Measurements from ENCODE around the gene CSF3R.

The CSF3R gene

DNA sequence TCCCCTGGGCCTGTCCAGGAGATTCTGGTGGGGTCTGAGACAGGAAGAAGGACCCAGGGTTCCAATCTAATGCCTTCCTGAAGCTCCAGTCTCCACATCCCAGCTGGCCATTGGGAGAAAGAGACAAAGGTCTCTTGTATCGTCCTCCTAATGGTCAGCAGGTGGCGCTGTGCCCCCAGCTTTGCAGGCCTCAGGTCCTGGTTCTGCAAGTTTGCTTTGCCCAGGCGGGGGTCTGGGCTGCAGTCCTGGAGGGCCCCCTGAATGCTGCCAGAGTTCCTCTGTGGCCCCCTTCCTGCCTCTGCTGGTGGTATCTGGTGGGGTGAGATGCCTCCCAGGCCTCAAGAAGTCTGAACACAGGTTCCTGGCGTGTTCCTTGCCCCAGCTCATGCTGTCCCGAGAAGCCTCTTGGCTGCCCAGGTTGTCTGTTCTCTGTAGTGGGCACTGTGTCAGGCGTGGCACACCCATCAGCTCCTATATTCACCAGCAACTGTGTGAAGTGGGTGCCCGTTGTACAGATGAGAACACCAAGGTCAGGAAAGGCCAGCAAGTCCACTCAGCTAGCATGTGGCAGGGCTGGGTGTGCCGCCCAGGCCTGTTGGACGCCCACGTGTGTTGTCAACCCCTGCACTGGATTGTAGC is 33.8 kb upstream of the CSF3R start:
- H3K4me3 ChIP-seq (ENCODE audit: low read length) = no peak overlapping the region
- no peak for TF ChIP-seq EZH2phosphoT487 (IDR thresholded peaks at IDR 0.05; ENCODE audit: borderline replicate concordance, low read length)
- TF ChIP-seq, protein P1, sequence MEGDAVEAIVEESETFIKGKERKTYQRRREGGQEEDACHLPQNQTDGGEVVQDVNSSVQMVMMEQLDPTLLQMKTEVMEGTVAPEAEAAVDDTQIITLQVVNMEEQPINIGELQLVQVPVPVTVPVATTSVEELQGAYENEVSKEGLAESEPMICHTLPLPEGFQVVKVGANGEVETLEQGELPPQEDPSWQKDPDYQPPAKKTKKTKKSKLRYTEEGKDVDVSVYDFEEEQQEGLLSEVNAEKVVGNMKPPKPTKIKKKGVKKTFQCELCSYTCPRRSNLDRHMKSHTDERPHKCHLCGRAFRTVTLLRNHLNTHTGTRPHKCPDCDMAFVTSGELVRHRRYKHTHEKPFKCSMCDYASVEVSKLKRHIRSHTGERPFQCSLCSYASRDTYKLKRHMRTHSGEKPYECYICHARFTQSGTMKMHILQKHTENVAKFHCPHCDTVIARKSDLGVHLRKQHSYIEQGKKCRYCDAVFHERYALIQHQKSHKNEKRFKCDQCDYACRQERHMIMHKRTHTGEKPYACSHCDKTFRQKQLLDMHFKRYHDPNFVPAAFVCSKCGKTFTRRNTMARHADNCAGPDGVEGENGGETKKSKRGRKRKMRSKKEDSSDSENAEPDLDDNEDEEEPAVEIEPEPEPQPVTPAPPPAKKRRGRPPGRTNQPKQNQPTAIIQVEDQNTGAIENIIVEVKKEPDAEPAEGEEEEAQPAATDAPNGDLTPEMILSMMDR (IDR thresholded peaks at IDR 0.05; ENCODE audit: low read depth, low read length, poor library complexity, severe bottlenecking) = peak; percentile 91
- H3K27ac ChIP-seq (ENCODE audit: low read depth, low read length) = no peak overlapping the region

DNA sequence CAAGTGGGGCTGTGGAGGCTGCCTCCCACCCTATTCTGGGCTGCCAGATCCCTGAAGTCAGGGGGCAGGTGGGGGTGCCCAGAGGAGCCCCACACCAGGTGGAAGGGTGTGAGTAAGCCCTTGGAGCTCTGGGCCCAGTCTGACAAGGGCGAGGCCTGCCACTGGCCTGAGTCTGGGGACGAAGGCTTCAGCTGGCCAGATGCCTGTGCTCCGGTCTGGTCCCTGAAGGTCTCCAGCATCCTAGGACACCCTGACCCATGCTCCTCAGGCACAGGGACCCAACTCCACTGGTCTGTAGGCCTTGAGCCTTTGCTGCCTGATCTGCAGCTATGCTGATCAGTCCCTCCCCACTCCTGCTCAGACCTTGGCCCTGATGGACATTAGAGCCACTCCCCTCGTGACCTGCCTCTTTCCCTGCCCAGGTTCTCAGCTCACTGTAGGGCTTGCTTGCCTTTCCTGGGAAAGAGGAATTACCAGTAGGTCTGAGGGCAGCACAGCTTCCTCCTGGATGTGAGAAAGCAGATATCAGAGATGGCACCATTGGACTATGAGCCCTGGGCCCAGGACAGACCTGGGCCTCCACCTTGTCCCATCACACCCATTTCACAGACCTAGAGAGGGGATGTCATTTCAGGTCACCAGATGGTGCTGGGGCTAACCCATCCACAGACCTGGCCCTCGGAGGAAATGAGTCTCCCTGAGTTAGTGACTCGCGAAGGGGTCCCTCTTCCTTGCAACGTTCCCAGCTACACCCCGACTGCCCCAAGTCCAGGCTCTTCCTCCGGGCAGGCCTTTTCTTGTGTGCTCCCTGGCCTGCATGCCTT is 32.8 kb upstream of the CSF3R start:
- H3K4me3 ChIP-seq (ENCODE audit: low read length) = no peak overlapping the region
- H3K4me1 ChIP-seq (ENCODE audit: control insufficient read depth, low read length) = no peaks in the 10 kb centered on the region
- no peaks in the 10 kb centered on the region for H3F3A ChIP-seq (ENCODE audit: control insufficient read depth, insufficient read depth)
- H3K79me2 ChIP-seq (ENCODE audit: control insufficient read depth, low read length) = no peaks in the 10 kb centered on the region
- no peaks in the 10 kb centered on the region for H3K36me3 ChIP-seq (ENCODE audit: control insufficient read depth, low read length)
- H3K4me2 ChIP-seq (ENCODE audit: low read length) = no peak overlapping the region
- no peaks in the 10 kb centered on the region for H3K9me2 ChIP-seq (replicated peaks; ENCODE audit: control insufficient read depth, low read length)
- TF ChIP-seq EZH2phosphoT487 (IDR thresholded peaks at IDR 0.05; ENCODE audit: borderline replicate concordance, low read length) = no peak
- TF ChIP-seq, protein P1 (IDR thresholded peaks at IDR 0.05; ENCODE audit: low read depth, low read length, poor library complexity, severe bottlenecking) = no peak
- no peaks in the 10 kb centered on the region for H3K27me3 ChIP-seq (ENCODE audit: control insufficient read depth, low read length)
- H4K20me1 ChIP-seq (ENCODE audit: control insufficient read depth, insufficient read depth, low read depth, low read length) = no peaks in the 10 kb centered on the region
- H3K9me3 ChIP-seq (ENCODE audit: control insufficient read depth, insufficient read depth, low read length) = no peaks in the 10 kb centered on the region
- no peak overlapping the region for H3K27ac ChIP-seq (ENCODE audit: low read depth, low read length)

More for the DNA sequence above, 33.8 kb upstream of the CSF3R start:
- H4K20me1 ChIP-seq (ENCODE audit: control insufficient read depth, insufficient read depth, low read depth, low read length) = no peaks in the 10 kb centered on the region
- H3K36me3 ChIP-seq (ENCODE audit: control insufficient read depth, low read length) = no peaks in the 10 kb centered on the region
- H3K9me2 ChIP-seq (replicated peaks; ENCODE audit: control insufficient read depth, low read length) = no peaks in the 10 kb centered on the region
- H3K4me1 ChIP-seq (ENCODE audit: control insufficient read depth, low read length) = no peaks in the 10 kb centered on the region
- H3K79me2 ChIP-seq (ENCODE audit: control insufficient read depth, low read length) = no peaks in the 10 kb centered on the region
- H3F3A ChIP-seq (ENCODE audit: control insufficient read depth, insufficient read depth) = no peaks in the 10 kb centered on the region
- no peaks in the 10 kb centered on the region for H3K9me3 ChIP-seq (ENCODE audit: control insufficient read depth, insufficient read depth, low read length)
- no peaks in the 10 kb centered on the region for H3K27me3 ChIP-seq (ENCODE audit: control insufficient read depth, low read length)
- H3K4me2 ChIP-seq (ENCODE audit: low read length) = no peak overlapping the region

DNA sequence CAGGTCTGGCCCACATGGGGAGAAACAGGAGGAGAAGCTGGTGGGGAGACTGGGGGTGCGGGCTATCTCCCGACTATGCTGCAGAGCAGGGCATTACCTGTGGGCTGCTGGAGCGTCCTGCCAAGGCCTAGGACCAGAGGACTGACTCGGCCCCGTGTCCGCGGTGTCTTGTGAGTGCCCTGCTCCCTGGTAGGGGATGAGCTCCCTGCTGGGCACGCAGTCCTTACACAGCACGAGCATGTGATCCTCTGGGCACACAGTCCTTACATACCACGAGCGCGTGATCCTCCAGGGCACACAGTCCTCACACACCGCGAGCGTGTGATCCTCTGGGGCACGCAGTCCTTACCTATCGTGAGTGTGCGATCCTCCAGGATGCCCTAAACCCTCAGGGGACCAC is 31.8 kb upstream of the CSF3R start:
- no peaks in the 10 kb centered on the region for H3F3A ChIP-seq (ENCODE audit: control insufficient read depth, insufficient read depth)
- no peak for TF ChIP-seq EZH2phosphoT487 (IDR thresholded peaks at IDR 0.05; ENCODE audit: borderline replicate concordance, low read length)
- TF ChIP-seq, protein P1 (IDR thresholded peaks at IDR 0.05; ENCODE audit: low read depth, low read length, poor library complexity, severe bottlenecking) = no peak
- H3K79me2 ChIP-seq (ENCODE audit: control insufficient read depth, low read length) = no peaks in the 10 kb centered on the region
- H3K27me3 ChIP-seq (ENCODE audit: control insufficient read depth, low read length) = no peaks in the 10 kb centered on the region
- H3K36me3 ChIP-seq (ENCODE audit: control insufficient read depth, low read length) = no peaks in the 10 kb centered on the region
- H3K9me3 ChIP-seq (ENCODE audit: control insufficient read depth, insufficient read depth, low read length) = no peaks in the 10 kb centered on the region
- no peak overlapping the region for H3K27ac ChIP-seq (ENCODE audit: low read depth, low read length)
- H3K4me1 ChIP-seq (ENCODE audit: control insufficient read depth, low read length) = no peaks in the 10 kb centered on the region
- no peaks in the 10 kb centered on the region for H3K9me2 ChIP-seq (replicated peaks; ENCODE audit: control insufficient read depth, low read length)
- no peaks in the 10 kb centered on the region for H4K20me1 ChIP-seq (ENCODE audit: control insufficient read depth, insufficient read depth, low read depth, low read length)
- H3K4me3 ChIP-seq (ENCODE audit: low read length) = no peak overlapping the region
- H3K4me2 ChIP-seq (ENCODE audit: low read length) = no peak overlapping the region
